Stimulated activated CD4-positive, alpha-beta T cell treated with anti-CD3 and anti-CD28 coated beads, TNF-alpha, amount 100 ng/mL, for 4 hours (primary cell): Measurements from ENCODE around the gene MST1R.
A peak's percentile ranks its signal among the peaks of the same experiment; 100 is the strongest.
"Not testable (repeated sequence)": the region's sequence is repeated elsewhere in the genome, so short reads cannot be mapped to it uniquely, and the experiment has no call there.

Experiments used
- DNase-seq, 3 experiments: peaks; one replicate each; pipeline ENCODE4 v3.0.0-alpha.2; 2020; ENCODE audit warnings: low read depth in 3 of 3

MST1R gene

DNA sequence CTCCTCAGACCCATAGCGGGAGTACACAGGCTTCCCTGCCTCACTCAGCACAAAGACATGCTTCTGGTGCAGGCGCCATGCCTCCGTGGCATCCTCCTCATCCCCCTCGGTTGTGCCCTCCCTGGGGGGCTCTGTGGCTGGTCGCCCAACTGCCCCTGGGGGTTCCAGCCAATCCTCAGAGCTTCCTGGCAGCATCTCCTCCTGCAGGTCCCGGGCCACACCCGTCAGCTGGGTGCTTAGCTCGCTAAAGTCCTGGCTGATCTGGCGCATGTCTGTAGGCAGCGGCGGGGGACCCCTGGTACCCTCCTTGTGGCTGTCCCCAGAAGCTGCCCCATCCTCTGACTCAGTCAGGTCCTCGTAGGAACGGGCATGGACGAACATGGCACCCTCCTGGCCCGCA, 7.9 kb upstream of the MST1R start:
- no peak for DNase-seq

DNA sequence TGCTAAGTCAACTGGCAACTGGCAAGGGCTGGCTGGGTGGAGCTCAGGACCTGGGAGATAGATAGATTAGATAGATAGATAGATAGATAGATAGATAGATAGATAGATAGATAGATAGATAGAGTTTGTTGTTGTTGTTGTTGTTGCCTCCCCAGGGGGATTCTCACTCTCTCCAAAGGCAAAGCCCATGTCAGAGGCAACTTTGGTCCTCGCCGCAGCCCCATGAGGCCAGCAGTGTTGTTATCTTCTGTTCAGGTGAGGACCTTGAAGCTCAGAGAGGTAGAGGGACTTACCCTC, 7.4 kb upstream of the MST1R start:
- DNase-seq = no peak

DNA sequence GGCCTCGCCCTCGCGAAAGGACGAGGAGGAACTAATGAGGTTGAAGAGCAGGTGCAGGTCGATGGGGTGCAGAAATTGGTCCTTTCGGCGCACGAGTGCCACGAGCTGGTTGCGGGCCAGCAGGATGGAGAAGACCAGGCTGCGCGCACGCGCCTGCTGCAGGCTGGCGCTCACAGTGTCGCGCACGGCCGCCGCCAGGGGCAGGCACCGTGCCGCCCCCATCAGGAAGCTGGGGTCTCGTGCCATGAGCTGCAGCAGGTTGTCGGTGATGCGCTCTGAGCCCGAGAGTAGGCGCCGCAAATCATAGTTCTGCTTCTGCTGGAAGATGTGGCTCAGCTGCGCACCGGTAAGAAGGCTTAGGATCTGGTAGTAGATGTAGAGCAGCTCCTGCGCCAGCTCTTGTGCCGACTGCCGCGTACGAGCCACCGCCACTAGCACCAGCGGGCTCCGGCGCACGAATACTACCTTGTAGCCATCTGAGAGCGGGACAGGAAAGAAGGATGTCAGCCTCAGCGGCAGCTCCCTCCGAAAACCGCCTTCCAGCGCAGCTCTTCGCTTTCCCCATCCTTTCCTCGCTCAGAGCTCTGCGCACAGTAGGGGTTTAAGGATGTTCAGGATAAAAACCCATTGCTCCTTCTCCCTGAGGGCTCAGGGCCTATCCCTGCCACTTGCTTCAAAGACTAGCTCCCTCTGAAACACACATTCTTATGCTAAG, 6.9 kb upstream of the MST1R start:
- DNase-seq = no peak

DNA sequence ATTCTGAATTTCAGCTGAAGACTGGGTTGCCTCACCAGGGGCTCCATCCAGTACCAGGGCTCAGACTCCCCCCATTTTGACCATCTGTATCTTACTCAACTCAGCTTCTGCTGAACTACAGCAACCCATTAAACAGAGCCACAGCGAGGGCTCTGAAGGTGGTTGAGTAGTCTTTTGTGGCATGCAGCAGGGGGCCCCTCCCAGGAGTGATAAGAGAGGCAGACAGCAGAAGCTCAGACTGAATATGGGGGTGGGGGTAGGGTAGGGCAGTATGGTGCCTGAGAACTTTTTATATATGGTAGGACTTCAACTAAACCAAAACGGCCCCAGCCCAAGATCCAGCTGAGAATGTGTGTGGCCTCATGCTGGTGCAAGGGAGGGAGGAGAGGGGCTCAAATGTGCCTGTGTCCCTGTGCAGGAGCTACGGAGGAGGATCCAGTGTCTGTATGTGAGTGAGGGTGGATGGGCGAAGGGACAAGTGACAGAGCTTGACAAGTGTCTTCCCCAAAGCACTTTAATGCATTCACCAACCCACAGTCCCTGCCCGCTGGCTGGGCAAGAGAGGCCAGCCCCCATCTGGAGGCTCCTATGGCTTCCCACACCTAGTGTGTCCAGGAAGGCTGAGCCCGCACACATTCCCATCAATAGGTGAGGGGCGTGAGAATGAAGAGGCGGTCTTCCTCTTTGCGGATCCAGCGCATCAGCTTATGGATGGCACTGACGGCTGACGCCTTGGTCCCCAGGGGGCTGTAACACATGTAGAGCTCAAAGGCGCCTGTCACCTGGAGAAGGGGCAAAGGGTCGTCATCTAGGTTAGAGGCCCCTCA, 4.9 kb upstream of the MST1R start:
- no peak for DNase-seq

DNA sequence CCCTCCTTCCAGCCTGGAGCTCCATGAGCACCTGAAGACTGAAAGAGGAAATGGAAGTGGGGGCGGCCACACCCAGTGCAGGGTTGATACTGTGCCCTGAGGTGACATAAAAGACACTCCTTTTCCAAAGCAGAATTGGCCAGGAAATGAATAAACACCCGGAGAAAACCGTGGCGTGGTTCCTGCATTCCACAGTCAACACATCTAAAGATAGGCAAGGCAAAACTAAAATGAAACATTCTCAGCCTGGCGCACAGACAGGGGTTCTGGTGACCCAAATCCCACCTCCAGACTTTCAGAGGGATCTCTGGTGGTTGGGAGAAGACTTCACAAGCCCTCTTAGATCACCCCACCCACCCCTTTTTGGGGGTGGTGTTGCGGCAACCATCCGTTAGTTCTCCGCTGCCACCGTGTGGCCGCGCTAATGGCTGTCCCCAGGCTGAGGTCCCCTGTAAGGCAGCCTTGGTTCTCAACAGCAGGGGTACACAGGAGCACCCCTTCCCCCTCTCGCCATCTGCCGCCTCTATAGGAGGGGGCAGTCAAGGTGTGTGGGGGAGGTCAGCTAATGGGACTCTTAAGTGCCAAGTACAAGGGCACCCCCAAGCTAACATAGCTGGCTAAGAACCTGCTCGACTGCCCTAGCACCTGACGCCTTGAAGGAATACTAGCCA, 2.5 kb upstream of the MST1R start:
- peak in 2 of 3 experiments; percentile 21 to 40 for DNase-seq

DNA sequence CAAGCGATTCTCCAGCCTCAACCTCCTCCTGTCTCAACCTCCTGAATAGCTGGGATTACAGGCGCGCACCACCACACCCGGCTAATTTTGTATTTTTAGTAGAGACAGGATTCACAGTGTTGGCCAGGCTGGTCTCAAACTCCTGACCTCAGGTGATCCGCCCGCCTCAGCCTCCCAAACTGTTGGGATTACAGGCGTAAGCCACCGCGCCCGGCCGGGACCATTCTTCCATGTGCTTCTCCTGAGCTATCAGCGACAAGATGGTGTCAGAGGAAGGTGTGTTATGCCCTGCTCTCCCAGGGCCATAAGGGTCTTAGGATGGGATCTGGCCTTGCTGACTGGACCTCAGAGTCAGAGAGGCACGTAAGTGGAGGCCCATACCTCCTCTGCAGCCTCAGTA, 775 bp upstream of the MST1R start:
- DNase-seq = not testable (repeated sequence)

DNA sequence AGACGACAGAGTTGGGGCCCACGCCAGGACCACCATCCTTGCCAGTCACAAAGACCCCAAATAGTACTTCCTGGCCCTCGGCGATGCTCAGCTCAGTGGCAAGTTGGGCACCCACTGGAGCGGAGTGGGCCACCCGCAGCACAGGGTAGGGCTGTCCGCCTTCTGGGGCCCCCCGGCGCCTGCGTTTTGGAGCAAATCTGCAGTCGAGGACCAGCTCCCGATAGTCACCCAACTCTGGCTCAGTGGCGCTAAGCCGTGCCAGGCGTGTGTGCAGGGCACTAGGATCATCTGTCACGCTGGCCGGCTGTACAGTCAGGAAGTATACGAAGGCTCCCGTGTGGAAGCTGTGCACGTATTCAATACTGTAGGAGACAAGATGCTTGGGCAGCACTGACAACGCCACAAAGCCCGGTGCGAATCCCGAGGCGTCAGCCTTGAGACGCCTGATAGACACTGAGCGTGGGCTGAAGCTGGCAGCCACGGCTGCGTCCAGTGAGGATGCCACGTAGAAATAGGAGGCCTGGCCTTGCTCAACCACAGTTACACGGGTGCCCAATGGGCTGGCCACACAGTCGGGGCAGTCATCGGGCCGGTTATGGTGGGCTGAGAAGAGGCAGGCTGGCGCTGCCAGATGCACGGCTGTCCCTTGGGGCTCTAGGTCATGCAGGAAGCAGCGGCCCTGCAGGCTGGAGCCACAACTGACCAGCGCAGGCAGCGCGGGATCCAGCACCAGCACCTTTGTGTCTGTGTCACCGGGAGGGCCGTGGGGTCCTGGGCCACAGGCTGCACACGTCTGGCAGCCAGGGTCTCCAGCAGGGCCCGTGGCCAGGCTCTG, 945 bp downstream of the MST1R start:
- DNase-seq = no peak

DNA sequence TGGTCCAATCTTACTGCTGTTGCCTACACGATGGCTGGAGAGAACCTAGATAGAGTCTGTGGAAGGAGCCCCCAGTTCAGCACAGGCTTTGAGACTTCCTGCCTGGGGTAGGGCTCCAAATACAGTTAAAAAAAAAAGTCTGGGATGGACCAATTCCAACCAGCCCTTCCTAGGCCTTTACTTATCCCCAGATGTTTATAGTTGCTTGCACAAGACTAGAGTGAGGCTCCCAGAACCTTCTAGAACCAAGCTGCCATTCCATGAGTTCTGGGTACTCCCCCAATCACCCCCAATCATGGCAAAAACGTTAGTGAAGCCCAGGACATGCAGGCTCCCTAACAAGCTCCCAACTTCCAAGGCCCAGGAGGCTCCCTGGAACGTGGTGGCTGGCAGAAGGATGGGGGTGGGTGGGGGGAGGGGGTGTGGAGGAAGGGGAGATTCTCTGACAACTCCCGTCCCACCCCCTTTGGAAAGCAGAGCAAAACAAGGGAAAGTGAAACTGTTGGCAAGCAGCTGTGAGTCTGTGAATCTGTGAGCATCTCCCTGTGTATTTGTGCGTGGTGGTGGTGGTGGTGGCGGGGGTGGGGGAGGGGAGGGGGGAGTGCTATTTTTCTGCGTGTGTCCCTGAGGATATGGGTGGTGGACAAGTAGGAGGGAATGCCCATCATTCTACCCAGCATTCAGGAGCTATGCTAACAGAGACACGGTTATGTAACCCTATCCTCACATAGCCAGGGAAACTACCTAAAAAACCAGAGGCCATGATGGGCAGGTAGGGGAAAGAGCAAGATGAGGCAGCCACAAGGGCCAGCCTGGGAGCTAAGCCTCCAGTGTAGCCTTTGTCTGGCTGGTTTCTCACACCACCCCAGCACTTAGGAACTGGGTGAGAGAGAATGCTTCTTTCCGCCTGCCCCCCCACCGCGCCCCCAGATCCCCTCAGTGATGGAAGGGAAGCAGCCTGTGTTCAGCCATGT, 2.0 kb downstream of the MST1R start:
- no peak for DNase-seq

DNA sequence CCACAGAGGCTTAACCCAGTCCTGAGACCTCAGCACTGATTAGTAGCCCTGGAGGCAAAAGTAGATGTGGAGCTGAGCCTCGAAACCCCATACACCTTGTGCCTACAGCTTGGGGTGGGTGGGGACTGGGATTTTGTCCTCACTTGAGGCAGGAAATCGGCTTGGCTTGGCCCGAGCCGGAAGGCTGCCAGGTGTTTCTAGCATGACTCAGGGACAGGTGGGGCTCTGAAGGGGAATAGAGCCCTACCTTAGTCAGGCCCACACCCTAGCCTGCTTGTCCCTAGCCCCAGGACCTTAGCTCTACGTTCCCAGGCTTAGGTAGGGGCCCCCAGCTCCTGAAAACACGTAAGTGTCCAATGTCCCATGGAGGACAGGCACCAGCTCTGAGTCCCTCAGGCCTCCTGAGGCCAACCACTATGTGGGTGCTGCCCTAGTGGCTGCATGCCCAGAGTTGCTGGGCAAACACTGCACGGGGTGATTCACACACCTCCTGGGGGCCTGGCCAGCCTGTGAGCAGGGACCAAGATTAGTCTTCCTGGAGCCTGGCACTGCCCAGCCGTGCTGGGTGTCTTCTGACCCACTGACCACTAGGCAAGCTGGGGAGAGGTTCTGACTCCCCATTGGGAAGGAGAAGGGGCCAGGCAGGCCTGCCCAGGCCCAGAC, 3.1 kb downstream of the MST1R start:
- DNase-seq = no peak

DNA sequence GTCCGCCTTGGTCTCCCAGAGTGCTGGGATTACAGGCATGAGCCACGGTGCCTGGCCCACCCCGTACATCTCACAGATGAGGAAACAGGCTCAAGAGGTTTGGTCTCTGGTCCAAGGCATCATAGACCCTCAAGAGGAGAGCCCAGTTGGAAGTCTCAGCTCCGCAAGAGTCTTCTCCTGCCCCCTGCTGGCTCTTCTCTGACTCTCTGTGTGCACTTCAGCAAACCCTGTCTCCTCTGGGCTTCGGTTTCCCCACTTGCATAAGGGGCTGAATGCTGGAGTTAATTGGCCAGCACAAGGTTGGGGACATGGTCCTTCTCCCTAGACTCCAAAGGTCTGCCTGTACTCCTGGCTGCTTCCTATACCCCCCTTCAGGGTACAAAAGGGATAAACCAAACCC, 3.9 kb downstream of the MST1R start:
- DNase-seq = no peak

DNA sequence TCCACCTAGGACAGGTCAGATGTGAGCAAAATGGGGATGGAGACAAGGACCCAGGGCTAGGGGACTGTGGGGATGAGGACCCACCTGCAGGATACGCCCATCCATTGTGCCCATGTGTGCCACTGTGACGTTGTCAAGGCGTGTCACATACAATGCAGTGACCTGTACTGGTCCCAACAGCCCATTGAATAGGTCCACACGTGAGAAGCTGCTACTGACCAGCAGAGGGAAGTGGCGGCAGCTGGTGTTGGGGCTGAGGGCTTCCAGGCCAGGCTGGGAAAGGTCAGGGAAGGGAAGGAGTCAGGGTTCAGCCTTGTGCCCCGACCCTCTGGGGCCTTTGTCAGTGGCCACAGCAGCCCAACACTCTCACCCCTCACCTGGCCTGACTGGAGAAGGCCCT, 4.7 kb downstream of the MST1R start:
- DNase-seq = no peak

DNA sequence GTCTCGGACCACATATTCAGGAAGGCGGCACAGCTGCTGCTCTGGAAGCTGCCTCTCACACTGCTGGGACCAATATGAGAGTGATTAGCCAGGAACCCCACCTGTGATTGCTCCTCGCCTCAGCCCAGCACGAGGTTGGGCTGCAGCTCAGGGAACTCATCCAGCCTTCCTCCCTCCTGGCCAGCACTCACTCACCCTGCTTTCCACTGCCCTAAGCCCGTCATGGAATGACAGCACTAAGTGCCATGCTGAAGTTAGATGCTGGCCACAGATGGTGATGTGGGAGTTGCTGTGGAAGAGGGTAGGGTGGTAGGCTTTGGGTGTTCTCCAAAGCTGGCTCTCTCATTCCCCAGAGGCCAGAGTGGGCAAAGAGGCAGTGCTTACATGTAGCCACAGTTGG, 7.3 kb downstream of the MST1R start:
- DNase-seq = no peak

DNA sequence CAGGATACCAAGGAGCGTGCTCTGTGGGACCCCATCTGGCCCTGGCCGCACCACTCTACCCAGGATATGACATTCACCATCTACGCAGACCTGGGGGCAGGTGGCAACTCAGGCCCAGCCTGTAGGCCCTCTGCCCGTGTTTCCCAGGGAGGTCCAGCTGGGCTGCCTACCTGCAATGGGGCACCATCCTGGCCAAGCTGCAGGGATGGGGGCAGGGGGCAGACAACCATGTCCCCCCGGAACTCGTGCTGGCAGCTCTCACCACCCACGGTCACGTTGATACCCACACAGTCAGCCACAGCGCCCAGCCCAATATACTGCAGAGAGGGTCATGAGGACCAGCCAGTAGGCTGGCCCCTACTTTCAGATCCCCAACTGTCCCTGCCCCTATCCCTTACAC, 7.9 kb downstream of the MST1R start:
- no peak for DNase-seq

DNA sequence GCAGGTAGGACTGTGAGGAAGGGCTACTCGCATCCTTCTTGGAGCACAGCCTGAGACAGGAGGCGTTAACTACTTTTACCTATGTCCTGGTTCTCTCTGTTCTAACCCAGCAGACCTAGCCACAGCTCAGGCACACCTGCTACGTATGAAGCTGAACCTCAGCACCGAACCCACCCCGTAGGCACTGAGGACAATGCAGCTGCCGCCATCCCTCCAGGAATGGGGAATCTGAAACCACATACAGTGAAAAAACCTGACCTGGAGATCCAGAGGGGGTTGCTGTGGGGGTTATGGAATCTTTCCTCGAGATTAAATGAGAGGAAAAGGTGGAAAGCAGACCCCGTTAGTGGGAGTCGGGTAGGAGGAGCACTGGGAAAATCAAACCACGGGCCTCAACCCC, 14.4 kb downstream of the MST1R start:
- no peak for DNase-seq

DNA sequence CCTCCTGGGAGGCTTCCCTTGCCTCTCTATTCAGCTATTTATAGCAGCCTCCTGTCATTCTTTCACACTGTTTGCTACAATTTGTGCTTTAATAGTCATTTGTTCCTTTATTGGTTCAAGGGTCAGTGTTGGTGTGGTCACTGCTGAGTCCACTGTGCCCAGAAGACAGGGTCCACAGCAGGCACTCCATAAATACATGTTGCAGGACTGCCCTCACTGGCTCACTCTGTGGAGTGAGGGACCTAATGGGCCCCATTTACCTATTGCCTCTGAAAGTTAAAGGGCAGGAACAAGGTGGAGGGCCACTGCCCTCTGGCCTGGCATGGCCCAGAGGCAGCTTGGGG, 16.8 kb downstream of the MST1R start:
- DNase-seq = no peak

DNA sequence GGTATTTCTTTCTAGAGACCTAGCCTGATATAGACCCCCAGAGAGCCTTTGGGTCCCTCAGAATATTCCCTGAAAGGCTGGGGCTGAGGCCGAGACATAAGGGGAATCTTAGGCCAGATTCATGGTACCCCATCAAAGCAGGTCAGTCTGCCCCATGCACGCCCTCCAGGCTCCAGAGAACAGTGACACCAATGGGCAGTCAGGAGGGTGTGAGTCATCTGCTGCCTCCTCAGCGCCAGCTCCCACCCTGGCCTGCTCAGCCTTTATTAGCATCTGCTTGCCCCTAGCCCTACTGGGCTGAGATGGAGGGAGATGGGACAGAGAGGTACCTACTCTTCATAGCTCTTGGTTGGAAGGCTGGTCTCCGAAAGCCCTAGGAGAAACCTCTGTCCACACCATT, 19.7 kb downstream of the MST1R start:
- DNase-seq = no peak

DNA sequence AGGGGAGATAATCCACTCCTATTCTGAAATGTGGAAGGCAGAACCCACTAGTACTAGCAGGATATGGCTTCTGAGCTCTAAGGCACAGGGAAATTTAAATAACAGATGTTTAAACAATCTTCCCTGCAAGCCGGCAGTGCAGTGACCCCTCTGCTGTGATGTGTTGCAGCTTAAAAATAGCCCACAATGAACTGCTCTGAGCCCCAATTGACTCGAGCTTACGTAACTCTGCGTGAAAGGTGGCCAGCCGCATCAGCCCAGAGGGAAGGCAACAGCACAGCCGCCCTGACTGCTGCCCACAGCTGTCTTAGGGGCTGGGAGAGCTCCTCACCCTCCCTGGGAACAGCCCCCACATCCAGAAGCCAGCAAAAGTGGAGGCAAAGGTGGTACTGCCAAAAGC, 21.5 kb downstream of the MST1R start:
- no peak for DNase-seq

DNA sequence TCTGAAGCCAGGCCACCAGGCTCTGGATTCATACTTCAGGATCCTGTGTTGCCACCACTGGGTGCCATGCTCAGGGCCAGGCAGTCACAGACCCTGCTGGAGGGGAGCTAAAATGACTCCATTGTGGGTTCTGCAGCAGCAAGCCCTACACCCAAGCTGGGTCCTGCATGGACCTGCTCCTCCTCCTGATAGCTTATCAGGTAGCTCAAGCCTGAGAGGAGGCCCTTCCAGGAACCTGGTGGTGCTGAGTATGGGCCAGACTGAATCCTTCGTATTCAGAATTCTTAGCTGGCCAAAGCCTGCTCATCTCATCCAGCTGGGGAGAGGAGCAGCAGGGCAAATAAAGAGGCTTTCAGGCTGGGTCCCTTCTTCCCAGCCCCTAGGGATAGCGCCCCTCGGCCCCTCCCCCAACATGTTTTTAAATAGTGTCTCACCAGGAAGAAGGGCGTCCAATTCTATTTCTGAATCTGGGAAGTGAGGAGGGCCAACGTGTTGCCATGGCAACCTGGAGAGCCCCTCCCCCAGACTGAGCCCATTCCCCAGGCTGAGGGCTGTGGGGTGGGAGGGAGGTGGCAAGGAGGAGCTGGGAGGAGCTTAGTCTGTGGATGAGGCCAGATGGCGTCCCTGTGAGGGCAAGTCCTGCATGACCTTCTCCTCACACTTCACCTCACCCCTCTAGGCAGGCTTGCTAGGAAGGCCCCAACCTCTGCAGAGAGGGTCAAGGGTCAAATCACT, 22.9 kb downstream of the MST1R start:
- DNase-seq = no peak

DNA sequence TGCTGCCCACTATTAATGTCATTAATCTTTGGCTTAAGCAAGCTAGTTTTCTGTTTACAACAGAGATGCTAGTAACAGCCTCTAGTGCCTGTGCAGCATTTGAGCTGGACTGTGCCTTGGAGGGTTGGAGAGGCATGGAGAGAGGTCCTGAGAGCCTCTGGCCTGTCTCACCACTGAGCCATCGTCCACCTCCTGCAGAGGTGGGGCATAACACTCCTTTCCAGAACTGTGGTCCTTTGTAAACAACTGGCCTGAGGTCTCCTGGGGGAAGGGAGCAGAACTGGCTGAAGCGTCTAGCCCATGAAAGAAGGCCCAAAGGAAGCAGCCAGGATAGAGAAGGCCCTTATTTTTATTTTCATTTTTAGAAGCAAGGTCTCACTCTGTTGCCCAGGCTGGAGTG, 24.0 kb downstream of the MST1R start:
- DNase-seq = no peak

DNA sequence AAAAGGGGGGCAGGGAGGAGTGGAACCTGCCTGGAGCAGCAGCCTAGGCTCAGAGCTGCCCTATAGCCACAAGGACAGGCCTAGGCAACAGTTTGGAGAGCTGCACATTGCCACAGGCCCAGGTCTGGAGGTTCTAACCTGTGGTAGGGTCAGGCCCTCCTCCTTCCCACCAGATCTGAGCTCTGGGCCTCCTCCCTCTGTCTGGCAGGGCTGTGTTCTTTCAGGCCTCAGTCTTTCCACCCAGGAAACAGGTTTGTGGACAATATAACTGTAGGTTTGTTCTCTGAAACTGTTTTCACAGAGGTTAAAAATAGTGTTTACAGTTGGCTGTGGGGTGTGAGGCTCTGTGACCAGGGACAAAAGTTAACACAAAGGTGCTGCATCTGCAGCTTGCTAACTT, 25.0 kb downstream of the MST1R start:
- no peak for DNase-seq
